Measurements from ENCODE around the gene SERPIND1. TPM values are rescaled to one million over a fixed set of nuclear protein-coding genes. Genes with fewer than 3 reads are reported as not detected.

The SERPIND1 gene
- total RNA-seq, 1 donor from 2014 or later = 0.58 TPM

- DNase-seq (ENCODE audit: low spot score) = no peak
Measured at GRCh38 chr22:20775342-20775895, 1.5 kb downstream of the SERPIND1 start.

- no peak for DNase-seq (ENCODE audit: low spot score)
Measured at GRCh38 chr22:20776624-20777405, 2.9 kb downstream of the SERPIND1 start.

DNA sequence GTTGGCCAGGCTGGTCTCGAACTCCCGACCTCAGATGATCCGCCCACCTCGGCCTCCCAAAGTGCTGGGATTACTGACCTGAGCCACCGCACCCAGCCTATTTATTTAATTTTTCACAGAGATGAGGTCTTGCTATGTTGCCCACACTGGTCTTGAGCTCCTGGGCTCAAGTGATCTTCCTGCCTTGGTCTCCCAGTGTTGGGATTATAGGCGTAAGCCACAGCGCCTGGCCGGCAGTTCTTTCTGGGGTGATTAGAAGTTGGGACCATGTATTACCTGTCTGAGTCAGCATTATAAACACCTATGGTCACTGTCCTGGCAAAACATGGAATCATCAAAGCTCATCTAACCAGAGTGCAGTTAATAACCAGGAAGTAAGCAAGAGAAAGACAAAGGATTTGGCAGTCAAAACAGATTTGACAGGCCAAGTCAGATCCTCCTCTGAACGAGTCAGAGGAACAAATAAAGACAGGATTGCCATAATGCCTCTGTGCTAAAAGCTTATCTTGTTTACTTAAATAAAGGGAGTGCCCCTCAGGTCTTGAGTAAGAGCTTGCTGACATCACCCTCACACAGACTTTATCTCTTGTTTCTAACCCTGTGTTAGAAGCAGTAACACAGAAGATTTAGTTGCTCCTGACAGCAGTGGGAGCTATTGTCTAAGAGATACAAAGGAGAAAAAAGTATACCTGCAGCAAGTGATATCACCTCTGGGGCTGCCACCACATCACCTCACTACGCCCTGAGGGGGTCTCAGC, 3.7 kb downstream of the SERPIND1 start:
- peak; percentile 60 for DNase-seq (ENCODE audit: low spot score)

GRCh38 chr22:20779014-20779817, 5.3 kb downstream of the SERPIND1 start:
- no peak for DNase-seq (ENCODE audit: low spot score)

DNA sequence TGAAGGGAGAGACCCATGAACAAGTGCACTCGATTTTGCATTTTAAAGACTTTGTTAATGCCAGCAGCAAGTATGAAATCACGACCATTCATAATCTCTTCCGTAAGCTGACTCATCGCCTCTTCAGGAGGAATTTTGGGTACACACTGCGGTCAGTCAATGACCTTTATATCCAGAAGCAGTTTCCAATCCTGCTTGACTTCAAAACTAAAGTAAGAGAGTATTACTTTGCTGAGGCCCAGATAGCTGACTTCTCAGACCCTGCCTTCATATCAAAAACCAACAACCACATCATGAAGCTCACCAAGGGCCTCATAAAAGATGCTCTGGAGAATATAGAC, 5.9 kb downstream of the SERPIND1 start:
- DNase-seq (ENCODE audit: low spot score) = no peak

GRCh38 chr22:20781272-20781990, 7.5 kb downstream of the SERPIND1 start:
- DNase-seq (ENCODE audit: low spot score) = no peak

- no peak for DNase-seq (ENCODE audit: low spot score)
Measured at GRCh38 chr22:20782083-20782482, 8.2 kb downstream of the SERPIND1 start.

DNA sequence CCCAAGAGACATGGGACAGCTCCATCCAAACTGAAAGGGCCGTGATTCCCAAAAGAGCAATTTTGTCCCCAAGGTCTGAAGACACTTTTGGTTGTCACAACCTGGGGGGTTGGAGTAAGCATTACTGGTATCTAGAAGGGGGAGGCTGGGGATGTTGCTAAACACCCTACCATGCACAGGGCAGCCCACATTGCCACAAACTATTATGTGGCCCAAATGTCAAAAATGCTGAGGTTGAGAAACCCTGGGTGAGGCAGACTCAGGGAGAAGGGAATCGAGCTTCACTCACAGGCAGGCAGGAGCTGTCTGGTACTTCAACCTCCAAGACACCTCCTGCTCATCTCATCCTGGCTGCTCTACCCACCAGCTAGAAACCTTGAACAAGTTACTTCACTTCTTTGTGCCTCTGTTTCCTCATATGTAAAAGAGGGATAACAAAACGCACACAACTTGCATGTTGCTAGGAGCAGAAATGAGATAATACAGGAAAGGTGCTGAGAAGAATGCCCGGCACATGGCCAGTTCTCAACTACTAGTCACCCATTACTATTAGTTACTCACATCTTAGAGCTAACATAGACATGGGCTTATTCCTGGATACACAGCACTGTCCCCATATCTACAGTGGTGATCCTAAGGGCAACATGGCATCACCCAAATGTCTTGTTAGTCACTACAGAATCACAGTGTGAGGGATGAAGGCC, 8.8 kb downstream of the SERPIND1 start:
- DNase-seq (ENCODE audit: low spot score) = no peak

- no peak for DNase-seq (ENCODE audit: low spot score)
Measured at GRCh38 chr22:20783300-20783673, 9.4 kb downstream of the SERPIND1 start.

GRCh38 chr22:20783844-20784723, 10.2 kb downstream of the SERPIND1 start:
- peak; percentile 46 for DNase-seq (ENCODE audit: low spot score)

DNA sequence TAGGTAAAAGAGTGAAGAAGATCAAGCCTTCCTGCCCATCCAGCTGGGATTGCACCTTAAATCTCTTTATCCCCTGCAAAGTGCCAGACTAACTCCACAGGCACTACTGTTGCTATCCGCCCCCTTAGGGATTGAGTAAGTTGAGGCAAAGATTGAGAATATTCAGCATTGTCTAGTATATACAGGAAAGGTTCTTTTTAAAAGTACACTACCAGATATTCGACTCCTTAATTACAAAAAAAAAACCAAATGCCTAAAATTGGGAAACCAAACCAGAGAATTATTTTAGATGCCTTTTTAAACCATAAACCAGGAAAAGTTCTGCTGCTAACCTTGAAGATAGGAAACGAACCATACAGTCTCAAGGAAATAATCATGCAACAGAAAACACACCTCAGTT, 11.5 kb downstream of the SERPIND1 start:
- DNase-seq (ENCODE audit: low spot score) = no peak

DNA sequence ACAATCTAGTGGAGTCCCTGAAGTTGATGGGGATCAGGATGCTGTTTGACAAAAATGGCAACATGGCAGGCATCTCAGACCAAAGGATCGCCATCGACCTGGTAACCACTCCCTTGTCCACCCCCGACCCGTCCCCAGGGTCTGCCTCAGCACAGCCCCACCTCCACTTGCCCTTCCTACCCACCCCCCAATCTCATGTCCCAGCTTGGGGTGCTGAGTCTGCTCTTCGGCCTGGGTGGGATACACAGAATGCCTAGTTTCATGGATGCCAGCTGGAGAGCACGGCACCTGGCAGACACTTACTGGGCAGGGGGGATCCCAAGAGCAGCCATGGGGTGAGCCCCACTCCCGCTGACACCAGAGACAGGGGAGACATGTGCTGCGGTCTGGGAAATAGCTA, 12.1 kb downstream of the SERPIND1 start:
- DNase-seq (ENCODE audit: low spot score) = no peak

GRCh38 chr22:20786536-20786979, 12.6 kb downstream of the SERPIND1 start:
- no peak for DNase-seq (ENCODE audit: low spot score)

GRCh38 chr22:20787223-20787622, 13.3 kb downstream of the SERPIND1 start:
- no peak for DNase-seq (ENCODE audit: low spot score)

DNA sequence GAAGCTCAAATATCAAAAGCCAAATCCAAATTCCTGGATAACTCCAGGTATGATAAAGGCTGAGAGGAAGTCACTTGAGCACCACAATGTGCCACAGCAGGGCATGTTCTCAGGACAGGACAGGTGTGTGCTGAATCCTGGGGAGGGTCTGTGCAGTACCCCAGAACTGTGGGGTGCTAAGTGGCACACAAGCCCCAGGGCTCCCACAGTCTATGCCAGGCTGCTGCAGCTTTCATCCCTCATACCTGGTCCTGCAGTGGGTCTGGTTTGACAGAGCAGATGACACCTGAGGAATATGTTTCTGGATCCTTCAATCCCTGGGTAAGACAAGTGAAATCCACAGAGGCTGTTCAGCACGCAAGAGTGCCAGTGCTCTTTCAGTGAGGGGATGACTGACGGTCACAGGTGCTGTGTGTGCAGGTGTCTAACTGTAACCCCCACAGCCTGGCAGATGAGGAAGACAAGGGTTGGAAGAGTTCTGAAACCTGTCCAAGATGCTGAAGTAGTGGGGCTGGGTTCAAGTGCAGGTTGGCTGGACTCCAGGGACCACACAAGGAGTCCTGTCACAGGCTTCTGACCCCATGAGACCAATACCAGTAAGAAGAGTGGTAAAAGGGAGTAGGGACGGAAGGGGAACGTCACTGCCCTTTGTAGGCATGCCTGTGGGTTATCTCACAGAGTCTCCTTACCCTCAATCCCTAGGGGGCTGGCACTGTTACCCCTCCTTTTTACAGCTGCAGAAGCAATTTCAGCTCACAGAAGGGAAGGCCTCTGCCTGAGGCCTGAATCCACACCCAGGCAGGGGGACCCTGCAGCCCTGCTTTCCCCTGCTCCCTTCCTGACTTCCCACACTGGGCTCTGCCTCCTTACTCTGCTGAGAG, 14.1 kb downstream of the SERPIND1 start:
- DNase-seq (ENCODE audit: low spot score) = no peak

GRCh38 chr22:20788627-20789344, 14.9 kb downstream of the SERPIND1 start:
- no peak for DNase-seq (ENCODE audit: low spot score)

DNA sequence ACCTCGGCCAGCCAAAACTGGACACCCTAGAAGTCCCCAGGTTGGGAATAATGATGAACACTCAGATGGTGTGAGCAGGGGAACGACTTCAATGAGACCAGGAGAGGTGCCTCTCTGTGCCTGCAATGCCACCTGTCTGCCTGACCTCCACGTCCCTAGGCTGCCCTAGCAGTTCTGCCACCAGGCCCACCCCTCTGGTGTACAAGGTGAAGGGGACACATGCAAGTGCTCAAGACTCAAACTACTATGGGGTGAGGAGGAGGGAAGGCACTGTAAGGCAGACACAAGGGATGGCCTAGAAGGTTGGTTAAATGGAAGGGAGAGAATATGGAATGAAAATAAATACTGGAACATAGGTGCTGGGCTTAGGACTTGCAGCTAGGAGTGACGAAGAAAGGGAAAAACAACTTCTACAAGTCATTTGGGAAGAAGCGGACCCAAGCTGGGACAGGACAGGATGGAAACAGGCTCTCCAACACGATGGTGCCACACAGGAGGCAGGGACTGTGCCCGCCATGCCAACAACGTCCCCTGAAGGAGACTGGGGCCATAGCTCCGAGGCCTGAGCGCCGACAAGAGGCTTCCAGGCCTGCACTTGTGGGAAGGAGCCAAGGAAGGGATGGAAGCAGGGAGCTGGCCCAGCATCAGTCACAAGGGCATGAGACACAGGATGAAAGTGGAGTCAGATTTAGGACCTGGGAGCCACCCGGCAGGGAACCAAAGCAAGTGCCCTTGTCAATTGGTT, 18.5 kb downstream of the SERPIND1 start:
- no peak for DNase-seq (ENCODE audit: low spot score)
